Uterus (tissue), 4 donors: ENCODE data around the gene SLC30A3. TPM values are rescaled to one million over a fixed set of nuclear protein-coding genes. Genes with fewer than 3 reads are reported as not detected.

ENCODE experiments used
- DNase-seq, 2 donors: peaks; one replicate each; pipeline ENCODE4 v3.0.0-alpha.2; 2019 to 2020
- H3K27ac ChIP-seq, 2 donors: fragments of 200-600 bp; sonication (generic); 1 replicate in 1 of 2; 2 replicates in 1 of 2; pipeline ENCODE4 v1.5.1; 2016 to 2018
- H3K27me3 ChIP-seq, 2 donors: fragments of 200-600 bp; sonication (generic); one replicate each; pipeline ENCODE4 v1.5.1; 2018 to 2019; ENCODE audit warnings: control low read depth in 1 of 2
- H3K36me3 ChIP-seq, 2 donors: fragments of 200-600 bp; sonication (generic); one replicate each; pipeline ENCODE4 v1.5.1; 2019; ENCODE audit warnings: control low read depth in 1 of 2
- H3K4me1 ChIP-seq, 2 donors: fragments of 200-600 bp; sonication (generic); one replicate each; pipeline ENCODE4 v1.5.1; 2018 to 2019; ENCODE audit warnings: control low read depth in 1 of 2
- H3K4me3 ChIP-seq, 2 donors: fragments of 200-600 bp; sonication (generic); 1 replicate in 1 of 2; 2 replicates in 1 of 2; pipeline ENCODE4 v1.5.1; 2018 to 2019; ENCODE audit warnings: mild to moderate bottlenecking in 1 of 2
- H3K9me3 ChIP-seq, 2 donors: fragments of 200-600 bp; sonication (generic); one replicate each; pipeline ENCODE4 v1.5.1; 2019; ENCODE audit warnings: control low read depth in 1 of 2
- POLR2A ChIP-seq, 2 donors: fragments of 450-650 bp; IDR thresholded peaks; one replicate each; pipeline ENCODE4 v1.6.1; 2016; ENCODE audit warnings: antibody characterized with exemption in 2 of 2, mild to moderate bottlenecking in 1 of 2, moderate library complexity in 1 of 2
- intact Hi-C: fragments of 100-400 bp; cut with DNase I; formaldehyde crosslinking; loops from one replicate; pipeline ENCODE4 v1.15.1; 2023; ENCODE audit warnings: low total_unique reads
- total RNA-seq, 4 donors: library from RNA; depleted of rRNA in 3 of 4; stranded (reverse); fragments of >200 nt in 3 of 4; gene quantifications; one replicate each; pipeline versions ENCODE4 v1.1.0 to v1.2.4, GENCODE V29; 2014 to 2023
- TF ChIP-seq, protein P1 (sequence below), 4 experiments: fragments of 200-600 bp in 2 of 4; fragments of 450-650 bp in 2 of 4; sonication (generic) in 2 of 4; IDR thresholded peaks; one replicate each; pipeline ENCODE4 v1.5.1; 2016 to 2019; ENCODE audit warnings: antibody characterized with exemption in 4 of 4, mild to moderate bottlenecking in 2 of 4, moderate library complexity in 1 of 4
- donor health status: DM: yes; HTN: yes; CAD: no.

The SLC30A3 gene
- total RNA-seq, 4 donors from 2014 or later = 0.35 to 2.1 (median 0.88) TPM; not detected in 1

- intact Hi-C loops = no loop called here
Observed at GRCh38 chr2:27211943-27212625, 50.8 kb downstream of the SLC30A3 start, which contains the start of the genes ATRAID and SLC5A6. ATRAID (plus strand) TSS chr2:27212041; CDS start chr2:27212369, 328 bp downstream. SLC5A6 (minus strand) TSS chr2:27212268; CDS start chr2:27207650, 4,618 bp downstream.

GRCh38 chr2:27211241-27211942, 51.5 kb downstream of the SLC30A3 start:
- intact Hi-C loops = no loop called here
- Histone ChIP-seq H3K27ac (peak overlapping the region; percentile 86 to 99), H3K4me3 (peak overlapping the region; percentile 72 to 81), H3K36me3 (no peaks in the 10 kb centered on the region), H3K27me3 (no peaks in the 10 kb centered on the region), H3K9me3 (no peaks in the 10 kb centered on the region), H3K4me1 (peaks cover 0 to 11% of the 10 kb centered on the region in 2 donors)
- TF ChIP-seq POLR2A (IDR thresholded peaks at IDR 0.05) = no peak
- TF ChIP-seq, protein P1, sequence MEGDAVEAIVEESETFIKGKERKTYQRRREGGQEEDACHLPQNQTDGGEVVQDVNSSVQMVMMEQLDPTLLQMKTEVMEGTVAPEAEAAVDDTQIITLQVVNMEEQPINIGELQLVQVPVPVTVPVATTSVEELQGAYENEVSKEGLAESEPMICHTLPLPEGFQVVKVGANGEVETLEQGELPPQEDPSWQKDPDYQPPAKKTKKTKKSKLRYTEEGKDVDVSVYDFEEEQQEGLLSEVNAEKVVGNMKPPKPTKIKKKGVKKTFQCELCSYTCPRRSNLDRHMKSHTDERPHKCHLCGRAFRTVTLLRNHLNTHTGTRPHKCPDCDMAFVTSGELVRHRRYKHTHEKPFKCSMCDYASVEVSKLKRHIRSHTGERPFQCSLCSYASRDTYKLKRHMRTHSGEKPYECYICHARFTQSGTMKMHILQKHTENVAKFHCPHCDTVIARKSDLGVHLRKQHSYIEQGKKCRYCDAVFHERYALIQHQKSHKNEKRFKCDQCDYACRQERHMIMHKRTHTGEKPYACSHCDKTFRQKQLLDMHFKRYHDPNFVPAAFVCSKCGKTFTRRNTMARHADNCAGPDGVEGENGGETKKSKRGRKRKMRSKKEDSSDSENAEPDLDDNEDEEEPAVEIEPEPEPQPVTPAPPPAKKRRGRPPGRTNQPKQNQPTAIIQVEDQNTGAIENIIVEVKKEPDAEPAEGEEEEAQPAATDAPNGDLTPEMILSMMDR (IDR thresholded peaks at IDR 0.05) = no peak
- no peak for DNase-seq

More at GRCh38 chr2:27211943-27212625, 50.8 kb downstream of the SLC30A3 start, which contains the start of the genes ATRAID and SLC5A6:
- Histone ChIP-seq H3K27ac (peak within 1 kb of the TSS; percentile 86 to 99), H3K27me3 (no peaks in the 10 kb centered on the region), H3K4me1 (peaks cover 0 to 11% of the 10 kb centered on the region in 2 donors), H3K4me3 (peak within 1 kb of the TSS; percentile 72 to 81), H3K9me3 (no peaks in the 10 kb centered on the region), H3K36me3 (no peaks in the 10 kb centered on the region)
- TF ChIP-seq, protein P1 (IDR thresholded peaks at IDR 0.05) = no peak
- peak; percentile 91 for TF ChIP-seq POLR2A (IDR thresholded peaks at IDR 0.05)
- DNase-seq = peak; percentile 81 to 87

GRCh38 chr2:27209621-27210401, 53.0 kb downstream of the SLC30A3 start:
- intact Hi-C loops = loop anchor here (5.0 kb wide), 1 partner anchor 113 kb away; no protein-coding TSS in a partner anchor
- peaks cover 0 to 11% of the 10 kb centered on the region in 2 donors for H3K4me1 ChIP-seq
- no peaks in the 10 kb centered on the region for H3K9me3 ChIP-seq
- no peak overlapping the region for H3K27ac ChIP-seq
- no peaks in the 10 kb centered on the region for H3K27me3 ChIP-seq
- H3K4me3 ChIP-seq = no peak overlapping the region
- TF ChIP-seq, protein P1 (IDR thresholded peaks at IDR 0.05) = no peak
- TF ChIP-seq POLR2A (IDR thresholded peaks at IDR 0.05) = no peak
- H3K36me3 ChIP-seq = no peaks in the 10 kb centered on the region
- DNase-seq = no peak

GRCh38 chr2:27208486-27209050, 54.3 kb downstream of the SLC30A3 start:
- Histone ChIP-seq H3K27me3 (no peaks in the 10 kb centered on the region), H3K4me1 (peaks cover 0 to 11% of the 10 kb centered on the region in 2 donors), H3K9me3 (no peaks in the 10 kb centered on the region), H3K36me3 (no peaks in the 10 kb centered on the region), H3K27ac (no peak overlapping the region), H3K4me3 (no peak overlapping the region)
- DNase-seq = no peak
- intact Hi-C loops = loop anchor here (5.0 kb wide), 1 partner anchor 111 kb away; no protein-coding TSS in a partner anchor
- TF ChIP-seq, protein P1 (IDR thresholded peaks at IDR 0.05) = no peak
- TF ChIP-seq POLR2A (IDR thresholded peaks at IDR 0.05) = no peak
